ENCODE results near the gene SMYD4. TPM values are rescaled to one million over a fixed set of nuclear protein-coding genes. Genes with fewer than 3 reads are reported as not detected.
A peak's percentile ranks its signal among the peaks of the same experiment; 100 is the strongest.

Gene SMYD4
- total RNA-seq, 2 donors from 2014 or later, result 31.6 to 36.8 TPM

GRCh38 chr17:1776857-1777256 lies 52.8 kb downstream of the SMYD4 start:
- no peak overlapping the region for H3K27ac ChIP-seq (ENCODE audit: low read depth, low read length)
- DNase-seq, result no peak
- 95 to 98% methylated on average over 7 of the region's 7 CpGs for WGBS, 2 experiments (ENCODE audit: insufficient coverage in 1 of 2, insufficient read length in 1 of 2)
- H3K4me1 ChIP-seq (ENCODE audit: control insufficient read depth, insufficient read depth, low read length), result no peaks in the 10 kb centered on the region
- peaks cover 53% of the 10 kb centered on the region for H3K36me3 ChIP-seq (ENCODE audit: control insufficient read depth, insufficient read depth, low read length)
- H3K27ac Mint-ChIP-seq, result peak overlapping the region; percentile 13
- H3K9me3 ChIP-seq (ENCODE audit: control insufficient read depth, low read length), result no peaks in the 10 kb centered on the region
- H3K4me1 Mint-ChIP-seq, result peaks cover 2% of the 10 kb centered on the region
- no peak overlapping the region for H3K4me3 ChIP-seq (ENCODE audit: low read length)
- H3K9ac ChIP-seq (ENCODE audit: extremely low read depth, low read length, poor library complexity, severe bottlenecking), result no peak overlapping the region
- H3K9me3 Mint-ChIP-seq, result no peaks in the 10 kb centered on the region
- peaks cover 58% of the 10 kb centered on the region for H3K36me3 Mint-ChIP-seq (ENCODE audit: low read depth)
- H3K27me3 Mint-ChIP-seq (ENCODE audit: insufficient read depth), result no peaks in the 10 kb centered on the region
- no peak for TF ChIP-seq CTCF (conservative IDR thresholded peaks at IDR 0.05)
- H3K27me3 ChIP-seq (ENCODE audit: control insufficient read depth, insufficient read depth, low read length, poor library complexity, severe bottlenecking), result no peaks in the 10 kb centered on the region
- H3K4me3 Mint-ChIP-seq, result no peak overlapping the region

- H3K27me3 Mint-ChIP-seq (ENCODE audit: insufficient read depth), result no peaks in the 10 kb centered on the region
- 94 to 98% methylated on average over 9 to 10 of the region's 10 CpGs for WGBS, 2 experiments (ENCODE audit: insufficient coverage in 1 of 2, insufficient read length in 1 of 2)
- no peak overlapping the region for H3K27ac ChIP-seq (ENCODE audit: low read depth, low read length)
- no peak overlapping the region for H3K27ac Mint-ChIP-seq
- no peak overlapping the region for H3K4me3 ChIP-seq (ENCODE audit: low read length)
- DNase-seq, result no peak
- H3K36me3 ChIP-seq (ENCODE audit: control insufficient read depth, insufficient read depth, low read length), result peaks cover 48% of the 10 kb centered on the region
- no peaks in the 10 kb centered on the region for H3K9me3 Mint-ChIP-seq
- H3K36me3 Mint-ChIP-seq (ENCODE audit: low read depth), result peaks cover 53% of the 10 kb centered on the region
- H3K4me3 Mint-ChIP-seq, result no peak overlapping the region
- H3K4me1 ChIP-seq (ENCODE audit: control insufficient read depth, insufficient read depth, low read length), result no peaks in the 10 kb centered on the region
- peaks cover 2% of the 10 kb centered on the region for H3K4me1 Mint-ChIP-seq
- H3K27me3 ChIP-seq (ENCODE audit: control insufficient read depth, insufficient read depth, low read length, poor library complexity, severe bottlenecking), result no peaks in the 10 kb centered on the region
- no peak overlapping the region for H3K9ac ChIP-seq (ENCODE audit: extremely low read depth, low read length, poor library complexity, severe bottlenecking)
- TF ChIP-seq CTCF (conservative IDR thresholded peaks at IDR 0.05), result no peak
- no peaks in the 10 kb centered on the region for H3K9me3 ChIP-seq (ENCODE audit: control insufficient read depth, low read length)
Observed at GRCh38 chr17:1776328-1776727, 53.4 kb downstream of the SMYD4 start.

GRCh38 chr17:1774390-1775176 lies 55.1 kb downstream of the SMYD4 start:
- Mint-ChIP-seq H3K36me3 (ENCODE audit: low read depth) (peaks cover 40% of the 10 kb centered on the region), H3K4me1 (peaks cover 9% of the 10 kb centered on the region), H3K9me3 (no peaks in the 10 kb centered on the region), H3K27ac (peak overlapping the region; percentile 45), H3K27me3 (ENCODE audit: insufficient read depth) (no peaks in the 10 kb centered on the region), H3K4me3 (no peak overlapping the region)
- H3K9me3 ChIP-seq (ENCODE audit: control insufficient read depth, low read length), result no peaks in the 10 kb centered on the region
- no peak for TF ChIP-seq CTCF (conservative IDR thresholded peaks at IDR 0.05)
- DNase-seq, result no peak
- 92 to 93% methylated on average over 20 to 21 of the region's 21 CpGs for WGBS, 2 experiments (ENCODE audit: insufficient coverage in 1 of 2, insufficient read length in 1 of 2)
- H3K4me3 ChIP-seq (ENCODE audit: low read length), result no peak overlapping the region
- no peak overlapping the region for H3K9ac ChIP-seq (ENCODE audit: extremely low read depth, low read length, poor library complexity, severe bottlenecking)
- H3K27me3 ChIP-seq (ENCODE audit: control insufficient read depth, insufficient read depth, low read length, poor library complexity, severe bottlenecking), result no peaks in the 10 kb centered on the region
- H3K27ac ChIP-seq (ENCODE audit: low read depth, low read length), result no peak overlapping the region
- peaks cover 37% of the 10 kb centered on the region for H3K36me3 ChIP-seq (ENCODE audit: control insufficient read depth, insufficient read depth, low read length)
- H3K4me1 ChIP-seq (ENCODE audit: control insufficient read depth, insufficient read depth, low read length), result peaks cover 5% of the 10 kb centered on the region
